Hepatocyte (in vitro differentiated cells): ENCODE measurements around the gene ABHD3. TPM values are rescaled to one million over a fixed set of nuclear protein-coding genes. Genes with fewer than 3 reads are reported as not detected.

Experiments used
- DNase-seq: peaks from one replicate; pipeline ENCODE4 v3.0.0-alpha.2; 2016; ENCODE audit warnings: low spot score
- H2AFZ ChIP-seq: fragments of 200-600 bp; sonication (generic); 2 replicates; pipeline ENCODE4 v1.6.0; 2016; ENCODE audit warnings: antibody characterized with exemption, mild to moderate bottlenecking
- H3K27ac ChIP-seq: fragments of 200-600 bp; sonication (generic); 2 replicates; pipeline ENCODE4 v1.5.1; 2016; ENCODE audit warnings: mild to moderate bottlenecking
- H3K27me3 ChIP-seq: fragments of 200-600 bp; sonication (generic); 2 replicates; pipeline ENCODE4 v1.6.1; 2016
- H3K36me3 ChIP-seq: fragments of 200-600 bp; sonication (generic); replicated peaks from 2 replicates; pipeline ENCODE4 v1.5.1; 2016; ENCODE audit warnings: low read depth; ENCODE audit not compliant: insufficient read depth
- H3K4me1 ChIP-seq: fragments of 200-600 bp; sonication (generic); 2 replicates; pipeline ENCODE4 v1.5.1; 2016; ENCODE audit warnings: mild to moderate bottlenecking, moderate library complexity; ENCODE audit not compliant: insufficient read depth
- H3K4me2 ChIP-seq: fragments of 200-600 bp; sonication (generic); 2 replicates; pipeline ENCODE4 v1.6.0; 2016
- H3K4me3 ChIP-seq: fragments of 200-600 bp; sonication (generic); 2 replicates; pipeline ENCODE4 v1.5.1; 2016; ENCODE audit warnings: mild to moderate bottlenecking
- H3K79me2 ChIP-seq: fragments of 200-600 bp; sonication (generic); 2 replicates; pipeline ENCODE4 v1.6.0; 2017; ENCODE audit warnings: mild to moderate bottlenecking
- H3K9me2 ChIP-seq: fragments of 200-600 bp; sonication (generic); replicated peaks from 2 replicates; pipeline ENCODE4 v1.6.0; 2017; ENCODE audit warnings: mild to moderate bottlenecking; ENCODE audit not compliant: insufficient read depth
- H3K9me3 ChIP-seq: fragments of 200-600 bp; sonication (generic); 2 replicates; pipeline ENCODE4 v1.5.1; 2016; ENCODE audit warnings: low read depth, mild to moderate bottlenecking
- H4K20me1 ChIP-seq: fragments of 200-600 bp; sonication (generic); 2 replicates; pipeline ENCODE4 v1.6.0; 2016; ENCODE audit warnings: mild to moderate bottlenecking; ENCODE audit not compliant: insufficient read depth, poor library complexity, severe bottlenecking
- EZH2 ChIP-seq: fragments of 200-600 bp; sonication (generic); IDR thresholded peaks from 2 replicates; pipeline ENCODE4 v1.6.1; 2016; ENCODE audit warnings: antibody characterized with exemption, mild to moderate bottlenecking, borderline replicate concordance
- EZH2phosphoT487 ChIP-seq: fragments of 200-600 bp; sonication (generic); IDR thresholded peaks from one replicate; pipeline ENCODE4 v1.6.1; 2018; ENCODE audit warnings: antibody characterized with exemption, mild to moderate bottlenecking, low read depth, moderate library complexity; ENCODE audit not compliant: unreplicated experiment, severe bottlenecking
- WGBS: methylation state at CpG from one replicate; pipeline ENCODE4 v1.1.6; 2016; ENCODE audit warnings: low lambda C conversion rate; ENCODE audit errors: missing lambda C conversion rate; 5-methylcytosine and 5-hydroxymethylcytosine counted together
- microRNA counts: library from miRNA; unstranded; fragments of <30 nt; microRNA quantifications from one replicate; lab custom pipeline; 2017
- microRNA-seq: library from miRNA; unstranded; fragments of <30 nt; microRNA quantifications from one replicate; pipeline ENCODE4, GENCODE V29; 2017
- polyA plus RNA-seq: library from polyadenylated mRNA; unstranded; fragments of >200 nt; fragmentation: Nextera tagmentation; extraction: Ambion mirVana; gene quantifications from 2 replicates; pipeline ENCODE4 v1.2.1, GENCODE V29; 2016
- small RNA-seq: library from RNA; depleted of rRNA; stranded (forward); fragments of <200 nt; gene quantifications from one replicate; pipeline ENCODE3, GENCODE V24; 2014
- total RNA-seq: library from RNA; depleted of rRNA; stranded (reverse); fragments of >200 nt; gene quantifications from 2 replicates; pipeline ENCODE4 v1.2.3, GENCODE V29; 2014
- TF ChIP-seq, protein P1 (sequence below): fragments of 200-600 bp; sonication (generic); IDR thresholded peaks from 2 replicates; pipeline ENCODE4 v1.5.1; 2016; ENCODE audit warnings: antibody characterized with exemption, mild to moderate bottlenecking; ENCODE audit not compliant: poor library complexity

Gene ABHD3
- total and polyA plus RNA-seq, 2 experiments from 2014 or later, result 45.9 to 60.1 TPM

DNA sequence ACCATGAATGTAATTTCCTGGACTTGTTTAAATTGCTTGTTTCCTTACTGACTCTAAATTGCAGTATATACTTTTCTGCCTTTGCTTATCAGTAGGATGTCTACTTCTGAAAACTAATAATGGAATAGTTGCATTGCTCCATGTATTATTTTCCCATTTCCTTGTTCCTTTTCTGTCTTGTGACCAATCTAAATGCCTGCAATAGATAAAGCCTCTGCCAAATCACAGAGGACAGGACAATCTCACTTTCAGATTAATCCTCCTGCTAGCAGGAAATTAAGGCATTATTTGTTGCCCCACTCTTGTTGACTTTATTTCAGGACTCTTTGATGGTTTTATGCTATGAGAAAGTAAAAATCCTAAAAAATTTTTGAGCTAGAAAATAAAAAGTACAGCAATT lies 99.4 kb downstream of the ABHD3 start:
- H3K4me1 ChIP-seq, result no peaks in the 10 kb centered on the region
- H3K4me3 ChIP-seq, result no peak overlapping the region
- no peaks in the 10 kb centered on the region for H3K9me2 ChIP-seq
- H2AFZ ChIP-seq, result no peak overlapping the region
- no peak overlapping the region for H3K27ac ChIP-seq
- H4K20me1 ChIP-seq, result no peaks in the 10 kb centered on the region
- H3K4me2 ChIP-seq, result no peak overlapping the region
- no peaks in the 10 kb centered on the region for H3K9me3 ChIP-seq
- H3K36me3 ChIP-seq, result no peaks in the 10 kb centered on the region
- H3K27me3 ChIP-seq, result no peaks in the 10 kb centered on the region
- no peak for TF ChIP-seq EZH2
- TF ChIP-seq, protein P1, sequence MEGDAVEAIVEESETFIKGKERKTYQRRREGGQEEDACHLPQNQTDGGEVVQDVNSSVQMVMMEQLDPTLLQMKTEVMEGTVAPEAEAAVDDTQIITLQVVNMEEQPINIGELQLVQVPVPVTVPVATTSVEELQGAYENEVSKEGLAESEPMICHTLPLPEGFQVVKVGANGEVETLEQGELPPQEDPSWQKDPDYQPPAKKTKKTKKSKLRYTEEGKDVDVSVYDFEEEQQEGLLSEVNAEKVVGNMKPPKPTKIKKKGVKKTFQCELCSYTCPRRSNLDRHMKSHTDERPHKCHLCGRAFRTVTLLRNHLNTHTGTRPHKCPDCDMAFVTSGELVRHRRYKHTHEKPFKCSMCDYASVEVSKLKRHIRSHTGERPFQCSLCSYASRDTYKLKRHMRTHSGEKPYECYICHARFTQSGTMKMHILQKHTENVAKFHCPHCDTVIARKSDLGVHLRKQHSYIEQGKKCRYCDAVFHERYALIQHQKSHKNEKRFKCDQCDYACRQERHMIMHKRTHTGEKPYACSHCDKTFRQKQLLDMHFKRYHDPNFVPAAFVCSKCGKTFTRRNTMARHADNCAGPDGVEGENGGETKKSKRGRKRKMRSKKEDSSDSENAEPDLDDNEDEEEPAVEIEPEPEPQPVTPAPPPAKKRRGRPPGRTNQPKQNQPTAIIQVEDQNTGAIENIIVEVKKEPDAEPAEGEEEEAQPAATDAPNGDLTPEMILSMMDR, result no peak
- no peaks in the 10 kb centered on the region for H3K79me2 ChIP-seq
- no peak for DNase-seq

DNA sequence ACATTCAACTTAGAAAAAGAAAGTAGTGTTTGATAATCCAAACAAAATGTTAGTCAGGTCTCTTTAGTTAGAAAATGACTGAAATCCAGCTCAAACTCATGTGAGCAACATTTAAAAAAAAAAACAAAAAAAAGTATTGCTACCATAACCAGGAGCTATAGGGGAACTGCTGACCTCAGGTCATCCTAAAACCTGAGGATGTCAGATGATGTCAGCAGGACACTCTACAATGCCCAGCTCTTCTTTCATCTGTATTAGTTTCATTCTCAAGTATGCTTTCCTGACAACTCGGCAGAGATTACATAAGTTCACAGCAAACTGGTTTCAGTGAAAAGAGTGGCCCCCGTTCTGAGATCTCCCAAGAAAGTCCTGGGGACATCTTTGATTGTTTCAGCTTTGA lies 99.9 kb downstream of the ABHD3 start:
- Histone ChIP-seq H2AFZ (no peak overlapping the region), H3K27ac (peak overlapping the region; percentile 1), H3K36me3 (no peaks in the 10 kb centered on the region), H3K4me3 (no peak overlapping the region), H3K4me2 (no peak overlapping the region), H3K4me1 (no peaks in the 10 kb centered on the region), H3K27me3 (no peaks in the 10 kb centered on the region), H3K9me3 (no peaks in the 10 kb centered on the region), H3K9me2 (no peaks in the 10 kb centered on the region), H4K20me1 (no peaks in the 10 kb centered on the region), H3K79me2 (peaks cover 1% of the 10 kb centered on the region)
- WGBS, result 65% methylated on average over 2 of the region's 2 CpGs
- no peak for TF ChIP-seq EZH2
- TF ChIP-seq, protein P1, result no peak
- no peak for TF ChIP-seq EZH2phosphoT487
- no peak for DNase-seq

DNA sequence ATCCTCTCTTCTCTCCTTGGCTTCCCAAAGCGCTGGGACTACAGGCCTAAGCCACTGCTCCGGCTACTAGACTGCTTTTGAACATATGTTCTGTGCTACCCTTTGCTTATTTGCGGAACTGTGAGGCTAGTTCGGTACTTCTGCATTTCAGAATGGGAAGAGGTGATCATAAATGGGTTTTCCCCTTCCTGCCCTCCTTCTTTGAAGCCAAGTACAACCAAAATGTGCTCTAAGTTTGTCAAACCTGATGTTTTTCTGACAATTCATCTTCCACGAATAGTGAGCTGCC lies 102.3 kb downstream of the ABHD3 start:
- Histone ChIP-seq H3K27ac (no peak overlapping the region), H3K9me2 (no peaks in the 10 kb centered on the region), H3K79me2 (peaks cover 26% of the 10 kb centered on the region), H4K20me1 (peaks cover 12% of the 10 kb centered on the region), H3K36me3 (no peaks in the 10 kb centered on the region), H3K27me3 (no peaks in the 10 kb centered on the region), H3K4me2 (no peak overlapping the region), H3K4me1 (peaks cover 7% of the 10 kb centered on the region), H2AFZ (no peak overlapping the region), H3K4me3 (no peak overlapping the region), H3K9me3 (no peaks in the 10 kb centered on the region)
- no peak for TF ChIP-seq EZH2phosphoT487
- TF ChIP-seq, protein P1, result no peak
- TF ChIP-seq EZH2, result no peak
- 95% methylated on average over 5 of the region's 5 CpGs for WGBS
- DNase-seq, result no peak

MicroRNAs within 50 kb of the gene (microRNA counts, 767-probe panel; counts per million panel counts)
- microRNA hsa-miR-320c (lab: Ali Mortazavi, UCI), result not detected

Small RNA genes within 50 kb of the gene (microRNA-seq; reads per million reads assigned to microRNA genes)
- 5.8 reads per million, percentile 13 among the genes with 10 or more reads in this experiment for gene MIR320C1

Small RNA genes within 50 kb of the gene (small RNA-seq; reads per million reads assigned to genes)
- gene MIR320C1, result not detected
- gene RF00019, result not detected
- gene RF01241, result not detected

Other genes with a start within 250 kb of the ABHD3 start
- 20.7 and 22.0 TPM in 2 replicates for gene ESCO1, start 104.1 kb downstream of the ABHD3 start, total RNA-seq
- 10.9 and 12.9 TPM in 2 replicates for gene ESCO1, start 104.1 kb downstream of the ABHD3 start, polyA plus RNA-seq
- 15.5 and 15.7 TPM in 2 replicates for gene SNRPD1, start 92.5 kb downstream of the ABHD3 start, total RNA-seq
- gene SNRPD1, start 92.5 kb downstream of the ABHD3 start, polyA plus RNA-seq, result 123 and 166 TPM in 2 replicates
- 52.9 and 62.3 TPM in 2 replicates for gene MIB1, start 36.0 kb upstream of the ABHD3 start, total RNA-seq
- gene MIB1, start 36.0 kb upstream of the ABHD3 start, polyA plus RNA-seq, result 6.9 and 8.3 TPM in 2 replicates